ENCODE results near the gene TJP3.

Gene TJP3

GRCh38 chr19:3785938-3786824 is 78.0 kb downstream of the TJP3 start, which contains the start of gene MATK:
MATK (minus strand) TSS chr19:3786381; CDS start chr19:3785135, 1,246 bp downstream.
- peak; percentile 12 for DNase-seq

GRCh38 chr19:3788996-3789778 is 81.0 kb downstream of the TJP3 start:
- DNase-seq: no peak

GRCh38 chr19:3790209-3790734 is 82.1 kb downstream of the TJP3 start:
- no peak for DNase-seq

- DNase-seq: no peak
Measured at GRCh38 chr19:3790941-3791340, 82.8 kb downstream of the TJP3 start.

GRCh38 chr19:3792114-3792513 is 83.9 kb downstream of the TJP3 start:
- no peak for DNase-seq

- DNase-seq: no peak
Measured at GRCh38 chr19:3793799-3794198, 85.6 kb downstream of the TJP3 start.

- no peak for DNase-seq
Measured at GRCh38 chr19:3796358-3796757, 88.2 kb downstream of the TJP3 start.

- DNase-seq: no peak
Measured at GRCh38 chr19:3798137-3798536, 90.0 kb downstream of the TJP3 start.
